Motor neuron (in vitro differentiated cells): ENCODE measurements around the gene MKKS. TPM values are rescaled to one million over a fixed set of nuclear protein-coding genes. Genes with fewer than 3 reads are reported as not detected.
"Not testable (repeated sequence)": the region's sequence is repeated elsewhere in the genome, so short reads cannot be mapped to it uniquely, and the experiment has no call there.

Experiments used
- ATAC-seq, 8 experiments: fragments of 200-7000 bp; cut with Tn5 transposase; replicated peaks in 6 of 8; 2 replicates each; pipeline ENCODE4 v1.8.0; 2021; ENCODE audit warnings: mild to moderate bottlenecking in 8 of 8, moderate library complexity in 8 of 8
- H3K27ac ChIP-seq, 2 donors: fragments of 250-450 bp; sonication (Bioruptor Pico); 2 replicates each; pipeline ENCODE4 v1.9.0; 2021; ENCODE audit warnings: antibody characterized with exemption in 2 of 2, mild to moderate bottlenecking in 2 of 2, moderate library complexity in 1 of 2
- H3K4me1 ChIP-seq, 2 donors: fragments of 250-450 bp; sonication (Bioruptor Pico); replicated peaks in 1 of 2; 2 replicates each; pipeline ENCODE4 v1.6.1; 2021; ENCODE audit warnings: antibody characterized with exemption in 2 of 2, mild to moderate bottlenecking in 2 of 2, moderate library complexity in 1 of 2
- H3K4me3 ChIP-seq, 5 donors: fragments of 250-450 bp; sonication (Bioruptor Pico); 2 replicates each; pipeline ENCODE4 v1.9.0; 2021; ENCODE audit warnings: antibody characterized with exemption in 5 of 5, mild to moderate bottlenecking in 5 of 5, moderate library complexity in 4 of 5
- WGBS, 10 experiments: fragments of 450-650 bp; shearing (Covaris generic); methylation state at CpG; one replicate each; pipeline ENCODE4 v1.0.0; 2022; 5-methylcytosine and 5-hydroxymethylcytosine counted together
- in situ Hi-C, 9 experiments: fragments of 400-800 bp; cut with MboI; loops; one replicate each; pipeline ENCODE4 v1.15.0; 2021; ENCODE audit warnings: low sequenced_read_pairs in 9 of 9, low pct_unique_long_range_greater_than_20kb in 2 of 9; ENCODE audit not compliant: unreplicated experiment in 9 of 9
- total RNA-seq, 8 experiments: library from RNA; unstranded; fragments of 300-600 nt; gene quantifications; 2 replicates each; pipeline versions ENCODE4 v1.2.3 to v1.2.4, GENCODE V29; 2022

MKKS gene
- total RNA-seq, 8 experiments from 2014 or later: 8.5 to 18.7 (median 14.1) TPM

- no peak overlapping the region for H3K4me3 ChIP-seq
- peaks cover 4 to 5% of the 10 kb centered on the region in 2 donors for H3K4me1 ChIP-seq
- 63 to 100% (median 90%) methylated on average over 1 to 5 of the region's 5 CpGs; no CpG with 5 or more reads in 1 of the 10 experiments for WGBS, 10 experiments
- in situ Hi-C loops: loop anchor here in 2 of 9 experiments (25.0 kb wide), 3 partner anchors 442 to 1017 kb away; no protein-coding TSS in a partner anchor
- ATAC-seq: no peak
- H3K27ac ChIP-seq: no peak overlapping the region
Measured at GRCh38 chr20:10429443-10429981, 4.5 kb downstream of the MKKS start.

DNA sequence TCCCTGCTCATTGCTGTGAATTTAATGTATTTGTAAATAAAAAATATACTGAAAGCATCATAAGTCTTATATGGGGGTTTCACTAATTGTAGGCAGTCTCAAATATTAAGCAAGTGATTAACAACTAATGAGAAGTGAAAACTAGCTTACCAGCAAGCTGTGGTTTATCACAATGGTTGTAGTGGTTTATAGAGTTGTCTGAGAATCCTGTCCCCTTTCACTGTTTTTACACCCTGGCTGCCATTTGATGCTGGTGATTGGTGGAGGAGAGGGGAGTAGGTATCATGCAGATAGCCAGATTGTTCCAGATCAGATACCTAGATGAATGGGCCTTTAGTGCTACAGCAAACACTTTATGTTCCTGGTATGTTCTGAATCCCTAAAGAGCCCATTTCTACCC, 6.0 kb downstream of the MKKS start:
- in situ Hi-C loops: loop anchor here in 2 of 9 experiments (25.0 kb wide), 3 partner anchors 441 to 1016 kb away; no protein-coding TSS in a partner anchor
- no peak overlapping the region for H3K27ac ChIP-seq

DNA sequence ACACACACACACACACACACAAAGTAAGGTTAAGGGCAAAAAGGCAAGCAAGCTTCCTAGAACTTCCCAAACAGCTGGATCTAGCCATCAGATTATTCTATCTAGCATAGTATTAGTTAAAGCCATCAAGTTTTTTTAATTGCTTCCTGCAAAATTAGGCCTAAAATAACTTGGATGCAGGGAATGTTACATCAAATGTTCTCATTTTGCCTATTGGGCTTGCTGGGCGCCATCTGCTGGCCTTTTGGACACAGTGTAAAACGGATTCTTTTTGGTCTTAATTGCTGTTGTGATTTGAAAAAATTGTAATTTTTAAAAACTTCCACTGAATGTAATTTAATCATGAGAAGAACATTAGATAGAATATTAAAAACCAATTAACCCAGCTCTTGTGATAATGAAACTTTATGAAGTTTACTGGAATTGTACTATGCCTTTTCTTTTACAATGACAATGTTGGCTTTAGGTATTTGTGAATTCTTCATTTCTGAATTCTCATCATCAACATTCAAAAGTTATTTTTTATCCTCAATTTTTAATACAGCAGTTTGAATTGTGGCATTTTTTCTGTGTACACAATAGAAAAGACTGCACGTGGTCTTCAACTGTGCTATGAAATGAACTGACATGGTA, 6.8 kb downstream of the MKKS start:
- ATAC-seq: peak in 3 of 8 experiments; percentile 45 to 64 (median 53)
- Histone ChIP-seq H3K4me1 (no peaks in the 10 kb centered on the region), H3K4me3 (no peak overlapping the region), H3K27ac (no peak overlapping the region)
- WGBS, 10 experiments: 0 to 75% (median 44%) methylated on average over 1 to 3 of the region's 3 CpGs
- in situ Hi-C loops: loop anchor here in 2 of 9 experiments (25.0 kb wide), 3 partner anchors 440 to 1015 kb away; no protein-coding TSS in a partner anchor

More for the DNA sequence above, 6.0 kb downstream of the MKKS start:
- Histone ChIP-seq H3K4me1 (peaks cover 2 to 3% of the 10 kb centered on the region in 2 donors), H3K4me3 (no peak overlapping the region)
- ATAC-seq: no peak

- Histone ChIP-seq H3K4me3 (no peak overlapping the region), H3K27ac (no peak overlapping the region), H3K4me1 (no peaks in the 10 kb centered on the region)
- no peak for ATAC-seq
- WGBS, 10 experiments: 63 to 100% (median 93%) methylated on average over 1 to 2 of the region's 2 CpGs; no CpG with 5 or more reads in 1 of the 10 experiments
- in situ Hi-C loops: loop anchor here in 2 of 9 experiments (25.0 kb wide), 1 partner anchor 436 kb away; no protein-coding TSS in a partner anchor
Measured at GRCh38 chr20:10423735-10424134, 10.3 kb downstream of the MKKS start.

- ATAC-seq: peak in 3 of 8 experiments; percentile 53 to 72 (median 70)
- H3K4me1 ChIP-seq: peaks cover 3 to 7% of the 10 kb centered on the region in 2 donors
- WGBS, 10 experiments: 85 to 100% (median 94%) methylated on average over 2 to 5 of the region's 5 CpGs; no CpG with 5 or more reads in 1 of the 10 experiments
- no peak overlapping the region for H3K27ac ChIP-seq
- in situ Hi-C loops: loop anchor here in 2 of 9 experiments (25.0 kb wide), 1 partner anchor 432 kb away; no protein-coding TSS in a partner anchor
- peak overlapping the region in 1 of 5 donors; percentile 21 for H3K4me3 ChIP-seq
Measured at GRCh38 chr20:10419550-10420133, 14.4 kb downstream of the MKKS start.

- 83 to 100% (median 100%) methylated on average over 1 to 2 of the region's 2 CpGs; no CpG with 5 or more reads in 7 of the 10 experiments for WGBS, 10 experiments
- H3K27ac ChIP-seq, H3K4me3 ChIP-seq, H3K4me1 ChIP-seq, ATAC-seq: not testable (repeated sequence)
- in situ Hi-C loops: loop anchor here in 2 of 9 experiments (25.0 kb wide), 1 partner anchor 430 kb away; no protein-coding TSS in a partner anchor
Measured at GRCh38 chr20:10417218-10417617, 16.8 kb downstream of the MKKS start.

GRCh38 chr20:10415013-10415650, 18.9 kb downstream of the MKKS start:
- Histone ChIP-seq H3K4me3 (no peak overlapping the region), H3K4me1 (peaks cover 3 to 7% of the 10 kb centered on the region in 2 donors), H3K27ac (no peak overlapping the region)
- whole genome bisulfite sequencing, 10 experiments: 0 to 83% (median 47%) methylated on average over 1 to 3 of the region's 3 CpGs; no CpG with 5 or more reads in 1 of the 10 experiments
- peak in 3 of 8 experiments; percentile 85 to 94 (median 92) for ATAC-seq
- in situ Hi-C loops: loop anchor here in 2 of 9 experiments (25.0 kb wide), 1 partner anchor 428 kb away; no protein-coding TSS in a partner anchor

- in situ Hi-C loops: loop anchor here in 2 of 9 experiments (25.0 kb wide), 1 partner anchor 425 kb away; no protein-coding TSS in a partner anchor
- peaks cover 3 to 7% of the 10 kb centered on the region in 2 donors for H3K4me1 ChIP-seq
- no peak overlapping the region for H3K4me3 ChIP-seq
- no peak overlapping the region for H3K27ac ChIP-seq
- no peak for ATAC-seq
- 70 to 98% (median 84%) methylated on average over 1 to 4 of the region's 5 CpGs for WGBS, 10 experiments
Measured at GRCh38 chr20:10412591-10413408, 21.2 kb downstream of the MKKS start.

DNA sequence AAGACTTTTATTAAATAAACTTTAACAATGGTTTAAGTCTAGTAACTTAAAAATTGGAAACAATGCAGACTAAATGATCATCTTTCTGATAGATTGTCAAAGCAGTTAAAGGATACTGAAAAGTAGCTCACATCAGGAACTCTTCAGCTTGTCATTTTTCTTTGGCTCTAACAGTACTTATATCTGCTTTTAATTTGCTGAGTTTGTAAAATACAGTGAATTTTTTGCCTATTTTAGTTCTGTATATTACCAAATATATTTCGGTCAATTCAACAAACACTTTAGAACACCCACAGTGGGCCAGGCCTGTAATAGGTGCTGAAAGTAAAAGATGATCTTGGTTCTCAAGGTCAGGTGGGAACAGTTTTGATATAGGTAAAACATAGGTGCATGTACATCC, 22.3 kb downstream of the MKKS start:
- 30 to 100% (median 100%) methylated on average over 1 of the region's 1 CpG; no CpG with 5 or more reads in 1 of the 10 experiments for WGBS, 10 experiments
- H3K27ac ChIP-seq: no peak overlapping the region
- no peak for ATAC-seq
- H3K4me1 ChIP-seq: peaks cover 3 to 7% of the 10 kb centered on the region in 2 donors
- in situ Hi-C loops: loop anchor here in 2 of 9 experiments (25.0 kb wide), 1 partner anchor 424 kb away; no protein-coding TSS in a partner anchor
- no peak overlapping the region for H3K4me3 ChIP-seq

DNA sequence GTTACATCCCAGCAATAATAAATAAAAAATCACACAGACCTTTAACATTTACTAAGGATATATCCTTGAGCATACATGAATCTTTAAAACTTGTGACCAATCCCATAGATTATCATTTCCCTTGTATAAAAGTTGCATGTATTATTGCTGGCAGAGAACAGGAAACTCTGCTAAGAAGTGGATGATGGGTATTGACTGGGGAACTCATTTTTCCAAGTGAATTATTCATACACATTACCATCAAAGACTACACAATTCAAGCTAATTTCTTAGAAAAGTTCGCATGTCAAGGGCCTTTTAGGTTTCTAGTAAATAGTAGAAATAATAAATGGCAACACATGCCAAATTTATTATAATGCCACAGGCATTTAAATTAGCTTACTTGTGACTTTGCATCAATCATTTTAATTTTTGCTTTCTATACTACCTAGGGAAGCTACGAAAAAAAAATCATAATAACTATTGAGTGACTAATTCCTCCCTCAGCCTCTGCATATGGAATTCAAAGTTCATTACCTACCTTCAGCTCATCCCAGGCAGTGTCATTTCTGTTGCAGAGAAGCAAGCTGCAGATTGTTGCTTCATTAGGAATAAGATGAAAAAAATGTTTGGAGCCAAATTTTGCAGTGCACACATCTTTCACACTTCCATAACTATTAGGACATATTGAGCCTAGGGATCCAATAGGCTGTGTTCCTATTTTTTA, 25.8 kb downstream of the MKKS start:
- H3K27ac ChIP-seq: no peak overlapping the region
- no peak overlapping the region for H3K4me3 ChIP-seq
- H3K4me1 ChIP-seq: no peaks in the 10 kb centered on the region
- peak in 4 of 8 experiments; percentile 43 to 92 (median 84) for ATAC-seq
- 0 to 100% (median 75%) methylated on average over 1 to 2 of the region's 2 CpGs; no CpG with 5 or more reads in 1 of the 10 experiments for WGBS, 10 experiments
- in situ Hi-C loops: loop anchor here in 2 of 9 experiments (25.0 kb wide), 1 partner anchor 421 kb away; no protein-coding TSS in a partner anchor

- no peak for ATAC-seq
- in situ Hi-C loops: loop anchor here in 2 of 9 experiments (25.0 kb wide), 1 partner anchor 418 kb away; no protein-coding TSS in a partner anchor
- WGBS, 10 experiments: 76 to 100% (median 92%) methylated on average over 1 to 4 of the region's 4 CpGs
- Histone ChIP-seq H3K27ac (no peak overlapping the region), H3K4me1 (no peaks in the 10 kb centered on the region), H3K4me3 (no peak overlapping the region)
Measured at GRCh38 chr20:10404959-10405530, 29.0 kb downstream of the MKKS start.
